HepG2 (cell line): Measurements from ENCODE around the gene CDCP1. TPM values are rescaled to one million over a fixed set of nuclear protein-coding genes. Genes with fewer than 3 reads are reported as not detected.

Source experiments
- ATAC-seq: fragments of 200-7000 bp; cut with Tn5 transposase; 3 replicates; pipeline ENCODE4 v1.9.1; 2020; ENCODE audit warnings: mild to moderate bottlenecking, moderate library complexity
- BruUV-seq: library from RNA; stranded (reverse); fragments of 400-500 nt; replicated peaks from 2 replicates; lab custom pipeline; 2021; lab: Mats Ljungman, UMichigan
- CTCF ChIA-PET: fragments of 300-600 bp; formaldehyde crosslinking; extraction: SDS; loops from one replicate; lab custom pipeline; 2021; ENCODE audit warnings: low total read pairs, inconsistent platforms, low intra/inter-chr PET ratio; lab: Yijun Ruan, JAX
- POLR2A ChIA-PET: fragments of 350-600 bp; sonication (Branson Sonifier 250); formaldehyde crosslinking; loops from one replicate; lab custom pipeline; 2020; ENCODE audit warnings: antibody characterized with exemption, inconsistent platforms; lab: Yijun Ruan, JAX
- DNase-seq: peaks from one replicate; pipeline ENCODE4 v3.0.0-alpha.2; 2015; ENCODE audit warnings: low spot score
- FAIRE-seq: peaks from 3 replicates; lab custom pipeline; 2011; peaks lifted over from hg19 to GRCh38; lab: Jason Lieb, UNC
- H2AFZ ChIP-seq: one replicate; pipeline ENCODE4 v1.6.1; 2011; ENCODE audit warnings: low read length, inconsistent platforms
- H3K27ac ChIP-seq: fragments of 300-600 bp; 3 replicates; pipeline ENCODE4 v1.8.0; 2011; ENCODE audit warnings: mixed run types, mild to moderate bottlenecking, mixed read lengths, low read length, inconsistent platforms; ENCODE audit not compliant: insufficient read depth; ENCODE audit errors: extremely low read length
- H3K27me3 ChIP-seq, 2 experiments: fragments of 200-600 bp in 1 of 2; 2 replicates in 1 of 2; 3 replicates in 1 of 2; pipeline versions ENCODE4 v1.6.0 to v1.8.0; 2011; ENCODE audit warnings: low read length in 2 of 2, mild to moderate bottlenecking in 2 of 2, moderate library complexity in 2 of 2, inconsistent platforms in 1 of 2; ENCODE audit not compliant: insufficient read depth in 2 of 2, control insufficient read depth in 1 of 2
- H3K36me3 ChIP-seq, 2 experiments: fragments of 200-600 bp in 1 of 2; replicated peaks in 1 of 2; 2 replicates in 1 of 2; 3 replicates in 1 of 2; pipeline versions ENCODE4 v1.5.1 to v1.8.0; 2011; ENCODE audit warnings: low read length in 2 of 2, inconsistent platforms in 1 of 2; ENCODE audit not compliant: insufficient read depth in 2 of 2, control insufficient read depth in 1 of 2
- H3K4me1 ChIP-seq: 2 replicates; pipeline ENCODE4 v1.5.1; 2012; ENCODE audit warnings: low read length, inconsistent platforms; ENCODE audit not compliant: insufficient read depth
- H3K4me2 ChIP-seq: 2 replicates; pipeline ENCODE4 v1.6.0; 2011; ENCODE audit warnings: low read depth, low read length, inconsistent platforms
- H3K4me3 ChIP-seq, 3 experiments: fragments of 200-600 bp in 1 of 3; sonication (generic), shearing (Covaris generic) in 1 of 3; replicated peaks in 1 of 3; 2 replicates each; pipeline ENCODE4 v1.5.1; 2011 to 2016; ENCODE audit warnings: low read length in 3 of 3, inconsistent platforms in 2 of 3, low read depth in 2 of 3, mild to moderate bottlenecking in 2 of 3, control low read depth in 1 of 3, mixed read lengths in 1 of 3; ENCODE audit not compliant: insufficient read depth in 1 of 3
- H3K79me2 ChIP-seq: one replicate; pipeline ENCODE4 v1.6.1; 2011; ENCODE audit warnings: low read length, inconsistent platforms; ENCODE audit not compliant: insufficient read depth
- H3K9ac ChIP-seq: 2 replicates; pipeline ENCODE4 v1.6.0; 2011; ENCODE audit warnings: mild to moderate bottlenecking, low read depth, low read length, inconsistent platforms; ENCODE audit not compliant: insufficient read depth
- H3K9me3 ChIP-seq: 2 replicates; pipeline ENCODE4 v1.5.1; 2012; ENCODE audit warnings: mild to moderate bottlenecking, low read length
- H4K20me1 ChIP-seq: 2 replicates; pipeline ENCODE4 v1.6.0; 2011; ENCODE audit warnings: inconsistent platforms, mild to moderate bottlenecking, low read length, moderate library complexity; ENCODE audit not compliant: insufficient read depth
- FOXM1 ChIP-seq: sonication (generic); formaldehyde crosslinking; IDR thresholded peaks from 2 replicates; pipeline ENCODE4 v1.5.0; 2020; ENCODE audit warnings: missing genetic modification reagents
- GTF3A ChIP-seq: sonication (generic); formaldehyde crosslinking; conservative IDR thresholded peaks from 2 replicates; pipeline ENCODE4 v1.4.0; 2020; ENCODE audit warnings: mild to moderate bottlenecking, missing genetic modification reagents
- MYNN ChIP-seq: sonication (generic); formaldehyde crosslinking; IDR thresholded peaks from 2 replicates; pipeline ENCODE4 v1.4.0; 2020; ENCODE audit warnings: mild to moderate bottlenecking, low read depth, missing genetic modification reagents
- NCOA2 ChIP-seq: sonication (generic); formaldehyde crosslinking; IDR thresholded peaks from 2 replicates; pipeline ENCODE4 v1.8.0; 2022; ENCODE audit warnings: inconsistent platforms
- PRDM15 ChIP-seq: sonication (generic); formaldehyde crosslinking; IDR thresholded peaks from 2 replicates; pipeline ENCODE4 v1.4.0; 2020; ENCODE audit warnings: missing genetic modification reagents
- TFAP4 ChIP-seq: sonication (generic); IDR thresholded peaks from 2 replicates; pipeline ENCODE4 v1.6.1; 2016; ENCODE audit warnings: low read depth, borderline replicate concordance
- ZNF101 ChIP-seq: sonication (generic); formaldehyde crosslinking; IDR thresholded peaks from 2 replicates; pipeline ENCODE4 v1.4.0; 2020; ENCODE audit warnings: mild to moderate bottlenecking, low read depth, missing genetic modification reagents, borderline replicate concordance
- ZNF333 ChIP-seq: sonication (generic); formaldehyde crosslinking; IDR thresholded peaks from 2 replicates; pipeline ENCODE4 v1.4.0; 2020; ENCODE audit warnings: mild to moderate bottlenecking, missing genetic modification reagents, borderline replicate concordance
- ZNF503 ChIP-seq: sonication (generic); formaldehyde crosslinking; IDR thresholded peaks from 2 replicates; pipeline ENCODE4 v1.4.0; 2020; ENCODE audit warnings: missing genetic modification reagents
- ZNF615 ChIP-seq: sonication (generic); formaldehyde crosslinking; IDR thresholded peaks from 2 replicates; pipeline ENCODE4 v1.5.0; 2020; ENCODE audit warnings: mild to moderate bottlenecking, missing genetic modification reagents, borderline replicate concordance
- ZNF761 ChIP-seq: sonication (generic); formaldehyde crosslinking; conservative IDR thresholded peaks from 2 replicates; pipeline ENCODE4 v1.4.0; 2020; ENCODE audit warnings: mild to moderate bottlenecking, missing genetic modification reagents
- ZNF800 ChIP-seq: sonication (generic); formaldehyde crosslinking; IDR thresholded peaks from 2 replicates; pipeline ENCODE4 v1.4.0; 2020; ENCODE audit warnings: missing genetic modification reagents
- WGBS: methylation state at CpG from one replicate; pipeline ENCODE4 v1.1.6; 2017; ENCODE audit warnings: low lambda C conversion rate; 5-methylcytosine and 5-hydroxymethylcytosine counted together
- in situ Hi-C: cut with HindIII; loops from 2 replicates; pipeline ENCODE4 v1.10.0; 2017; ENCODE audit warnings: low pct_unique_long_range_greater_than_20kb; ENCODE audit not compliant: extremely low pct_ligation_motif_present
- intact Hi-C: fragments of 100-400 bp; cut with micrococcal nuclease; formaldehyde crosslinking; loops from one replicate; pipeline ENCODE4 v1.10.0; 2022; ENCODE audit not compliant: unreplicated experiment
- polyA plus RNA-seq, 8 experiments: library from polyadenylated mRNA; depleted of rRNA in 3 of 8; stranded (reverse) in 7 of 8; unstranded in 1 of 8; fragments of >200 nt; fragmentation: Illumina TruSeq in 4 of 8; extraction: Trizol in 4 of 8; gene quantifications; 2 replicates each; pipeline versions ENCODE4 v1.2.1 to v1.2.3, GENCODE V29; 2011 to 2016; ENCODE audit warnings: low read depth in 4 of 8, missing spikeins in 1 of 8, mixed read lengths in 1 of 8; ENCODE audit not compliant: insufficient read depth in 1 of 8
- total RNA-seq, 5 experiments: library from RNA; depleted of rRNA; stranded (reverse); fragments of >200 nt; fragmentation: Illumina TruSeq; extraction: Trizol; gene quantifications; 2 replicates each; pipeline ENCODE4 v1.2.3, GENCODE V29; 2016; ENCODE audit warnings: low read depth in 1 of 5

Gene CDCP1
- total and polyA plus RNA-seq, 2 of the 13 experiments (the other 11 are each of a cell fraction or from before 2014, with no cell fraction given), result 0.11 to 0.18 TPM

- TF ChIP-seq TFAP4, result no peak
- no peak for TF ChIP-seq ZNF333
- TF ChIP-seq, all 625 proteins: peak for 0
Observed at GRCh38 chr3:45134758-45135521, 11.2 kb downstream of the CDCP1 start (continued).

GRCh38 chr3:45132568-45133211 is 13.5 kb downstream of the CDCP1 start:
- no peak overlapping the region for H3K9ac ChIP-seq
- H3K4me2 ChIP-seq, result no peak overlapping the region
- no peak for ATAC-seq
- WGBS, result 52% methylated on average over 5 of the region's 5 CpGs
- ChIA-PET CTCF (no interaction called here), POLR2A (no interaction called here)
- no peaks in the 10 kb centered on the region for H3K9me3 ChIP-seq
- H3K27me3 ChIP-seq, result no peaks in the 10 kb centered on the region
- no peak for DNase-seq
- no peaks in the 10 kb centered on the region for H4K20me1 ChIP-seq
- no peak overlapping the region for H3K27ac ChIP-seq
- no peak for FAIRE-seq
- no peak overlapping the region for H2AFZ ChIP-seq
- in situ Hi-C loops, result no loop called here
- no peaks in the 10 kb centered on the region for H3K36me3 ChIP-seq
- no TSS peak for BruUV-seq
- H3K79me2 ChIP-seq, result no peaks in the 10 kb centered on the region
- no peaks in the 10 kb centered on the region for H3K4me1 ChIP-seq
- no peak overlapping the region for H3K4me3 ChIP-seq
- intact Hi-C loops, result no loop called here
- no peak for TF ChIP-seq GTF3A
- TF ChIP-seq FOXM1 (CRISPR knock-in tag), result no peak
- TF ChIP-seq ZNF503, result no peak
- no peak for TF ChIP-seq MYNN (CRISPR knock-in tag)
- no peak for TF ChIP-seq ZNF615
- no peak for TF ChIP-seq ZNF761 (CRISPR knock-in tag)
- no peak for TF ChIP-seq ZNF800
- TF ChIP-seq PRDM15 (CRISPR knock-in tag), result no peak
- TF ChIP-seq NCOA2 (CRISPR knock-in tag), result no peak
- TF ChIP-seq ZNF101 (CRISPR knock-in tag), result no peak
